ENCODE data around the gene BUB1. TPM values are rescaled to one million over a fixed set of nuclear protein-coding genes. Genes with fewer than 3 reads are reported as not detected.
"Not testable (repeated sequence)": the region's sequence is repeated elsewhere in the genome, so short reads cannot be mapped to it uniquely, and the experiment has no call there.

The BUB1 gene
- total RNA-seq, 4 donors from 2014 or later, result 4.0 to 9.1 (median 5.2) TPM

- H3K27ac ChIP-seq, result no peak overlapping the region
- no peak overlapping the region for H3K4me3 ChIP-seq
- H3K4me1 ChIP-seq, result no peaks in the 10 kb centered on the region
- H3K27me3 ChIP-seq, result no peaks in the 10 kb centered on the region
- no peak for TF ChIP-seq POLR2A (IDR thresholded peaks at IDR 0.05)
- no peak for TF ChIP-seq CTCF (IDR thresholded peaks at IDR 0.05)
- DNase-seq, result no peak
- no peaks in the 10 kb centered on the region for H3K36me3 ChIP-seq
- no peaks in the 10 kb centered on the region for H3K9me3 ChIP-seq
These were observed 40.8 kb downstream of the BUB1 start for GRCh38 chr2:110637093-110637492.

- not testable (repeated sequence) for H3K36me3 ChIP-seq, H3K4me1 ChIP-seq, H3K4me3 ChIP-seq, H3K27me3 ChIP-seq, H3K9me3 ChIP-seq, DNase-seq, H3K27ac ChIP-seq
These were observed 41.8 kb downstream of the BUB1 start for GRCh38 chr2:110635949-110636628.

- not testable (repeated sequence) for H3K9me3 ChIP-seq, DNase-seq, H3K27me3 ChIP-seq, H3K27ac ChIP-seq, H3K4me1 ChIP-seq, H3K4me3 ChIP-seq, H3K36me3 ChIP-seq
These were observed 50.5 kb downstream of the BUB1 start for GRCh38 chr2:110627348-110627747.

DNA sequence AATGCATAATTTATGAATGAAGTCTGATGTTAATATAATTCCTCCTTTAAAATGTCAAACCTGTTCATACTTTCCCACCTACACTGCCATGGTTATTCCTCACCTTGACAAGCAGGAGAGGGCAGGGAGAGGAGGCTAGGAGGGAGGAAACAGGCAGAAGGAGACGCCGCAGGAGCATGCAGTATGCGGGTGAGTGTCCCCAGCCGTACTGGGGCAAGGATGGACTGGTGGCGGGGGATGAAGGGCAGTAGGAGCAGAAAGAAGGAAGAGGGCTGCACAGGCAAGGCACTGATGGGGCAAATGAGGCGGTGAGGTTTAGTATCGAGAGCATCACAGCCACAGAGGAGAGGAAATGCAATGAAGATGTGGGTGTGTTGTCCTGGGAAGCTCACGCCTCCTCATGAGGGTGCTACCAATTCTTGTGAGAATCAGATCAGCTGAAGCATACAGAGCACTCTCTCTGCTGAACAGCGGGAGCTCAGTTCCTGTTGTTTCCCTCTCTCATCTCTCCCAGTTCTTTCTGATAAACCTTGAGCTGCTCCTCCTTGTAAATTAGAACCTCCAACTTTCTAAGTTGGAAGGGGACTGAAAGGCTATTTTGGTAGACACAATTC, 58.4 kb downstream of the BUB1 start:
- not testable (repeated sequence) for H3K9me3 ChIP-seq, H3K27ac ChIP-seq, H3K4me3 ChIP-seq, H3K36me3 ChIP-seq, H3K27me3 ChIP-seq, DNase-seq, H3K4me1 ChIP-seq

GRCh38 chr2:110613927-110614326, 63.9 kb downstream of the BUB1 start:
- H3K27ac ChIP-seq, H3K27me3 ChIP-seq, H3K4me3 ChIP-seq, H3K36me3 ChIP-seq, H3K4me1 ChIP-seq, DNase-seq, H3K9me3 ChIP-seq: not testable (repeated sequence)

GRCh38 chr2:110610613-110611250, 67.1 kb downstream of the BUB1 start:
- not testable (repeated sequence) for H3K9me3 ChIP-seq, H3K27me3 ChIP-seq, H3K27ac ChIP-seq, DNase-seq, H3K4me1 ChIP-seq, H3K36me3 ChIP-seq
- H3K4me3 ChIP-seq, result peak overlapping the region in 2 of 4 donors; percentile 27 to 39

- not testable (repeated sequence) for H3K27ac ChIP-seq, H3K9me3 ChIP-seq, H3K4me1 ChIP-seq, DNase-seq, H3K36me3 ChIP-seq, H3K27me3 ChIP-seq
- H3K4me3 ChIP-seq, result peak overlapping the region in 1 of 4 donors; percentile 39
These were observed 67.8 kb downstream of the BUB1 start for GRCh38 chr2:110609843-110610612.

DNA sequence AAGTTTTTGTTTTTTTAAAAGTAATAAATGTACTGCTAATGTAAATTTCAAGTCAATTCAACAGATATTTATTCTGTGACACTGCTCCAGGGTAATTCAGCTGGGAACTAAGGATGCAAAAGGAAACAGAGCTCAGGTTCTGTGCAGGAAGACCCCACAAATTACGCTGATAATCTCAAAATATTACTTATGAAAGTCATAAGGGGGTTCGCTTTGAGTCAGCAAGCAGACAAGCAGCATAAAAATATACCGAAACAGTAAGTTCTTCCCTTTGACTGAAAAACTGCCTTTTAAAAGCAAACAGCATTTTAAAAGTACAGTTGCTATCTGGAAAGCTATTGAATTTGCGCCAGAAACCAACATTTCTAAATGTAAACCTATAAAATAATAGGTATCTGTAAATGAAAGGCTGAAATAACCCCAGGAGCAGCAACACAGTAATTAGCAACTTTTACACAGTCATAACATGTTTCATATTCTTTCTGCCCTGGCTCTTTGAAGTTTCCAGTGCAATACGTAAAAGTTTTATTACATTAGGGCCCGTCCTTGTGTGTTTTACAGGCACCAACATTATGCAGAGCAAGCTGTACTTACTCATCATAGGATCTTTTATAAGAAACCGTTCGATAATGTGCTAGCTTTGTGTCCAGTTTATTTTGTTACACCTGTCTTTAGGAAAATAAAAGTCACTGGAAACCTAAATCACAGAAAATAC, 68.9 kb downstream of the BUB1 start:
- not testable (repeated sequence) for H3K9me3 ChIP-seq, H3K27ac ChIP-seq, H3K36me3 ChIP-seq, DNase-seq, H3K4me3 ChIP-seq, H3K27me3 ChIP-seq, H3K4me1 ChIP-seq

- H3K36me3 ChIP-seq, H3K4me3 ChIP-seq, H3K4me1 ChIP-seq, H3K27ac ChIP-seq, H3K27me3 ChIP-seq, H3K9me3 ChIP-seq: not testable (repeated sequence)
- peak in 1 of 3 donors; percentile 37 for DNase-seq
These were observed 72.8 kb downstream of the BUB1 start for GRCh38 chr2:110605057-110605456.

DNA sequence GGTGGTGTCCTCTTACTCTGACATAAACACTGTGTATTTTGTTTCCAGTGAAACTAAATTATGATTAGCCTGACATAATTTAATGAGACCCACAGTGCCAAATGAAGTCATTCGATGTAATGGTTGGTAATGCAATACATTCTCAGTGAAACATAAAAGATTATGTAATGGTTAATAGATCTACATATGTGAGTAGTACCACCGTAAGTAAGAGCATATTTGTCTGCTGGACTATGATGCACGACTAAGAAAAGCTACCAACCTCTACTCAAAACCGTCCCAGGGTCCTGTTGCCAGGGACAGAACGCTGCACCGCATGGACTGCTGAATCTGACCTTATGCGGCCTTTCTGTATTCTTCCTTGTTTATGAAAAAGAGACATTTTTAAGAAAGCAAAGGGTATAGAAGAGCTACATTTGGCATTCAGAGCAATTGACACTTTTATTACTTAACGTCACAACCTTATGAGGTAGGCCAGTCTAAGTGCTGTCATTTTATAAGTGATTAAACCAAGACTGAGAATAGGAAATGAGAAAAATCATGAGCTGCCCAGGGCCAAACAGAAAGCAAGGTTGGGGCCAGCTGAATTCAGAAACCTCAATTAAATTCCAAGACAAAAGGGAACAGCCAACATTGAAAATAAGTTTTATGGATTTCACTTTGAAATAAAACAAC, 73.8 kb downstream of the BUB1 start:
- DNase-seq, H3K36me3 ChIP-seq, H3K27ac ChIP-seq, H3K4me3 ChIP-seq, H3K4me1 ChIP-seq, H3K27me3 ChIP-seq, H3K9me3 ChIP-seq: not testable (repeated sequence)

GRCh38 chr2:110602139-110602538, 75.7 kb downstream of the BUB1 start:
- not testable (repeated sequence) for H3K9me3 ChIP-seq, DNase-seq, H3K4me3 ChIP-seq, H3K4me1 ChIP-seq, H3K27me3 ChIP-seq, H3K27ac ChIP-seq, H3K36me3 ChIP-seq

DNA sequence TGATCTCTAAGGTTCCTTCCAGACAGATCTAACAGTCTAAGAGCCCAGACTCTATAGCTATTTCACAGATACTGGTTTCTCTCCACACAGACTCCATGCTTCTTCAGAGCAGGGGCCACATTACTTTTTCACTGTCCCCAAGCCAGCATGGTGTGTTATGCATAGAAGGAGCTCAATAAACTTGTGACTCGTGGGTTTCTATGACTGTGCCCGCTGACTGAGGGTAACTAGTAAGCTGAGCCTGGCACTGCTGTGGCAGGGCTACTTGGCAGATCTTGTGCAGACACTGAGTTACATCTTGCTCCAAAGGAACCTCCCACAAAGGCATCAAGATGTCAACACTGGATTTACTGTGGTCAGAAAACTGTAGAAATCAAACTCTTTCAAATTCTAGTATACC, 85.9 kb downstream of the BUB1 start:
- not testable (repeated sequence) for H3K27me3 ChIP-seq, H3K4me1 ChIP-seq, H3K9me3 ChIP-seq, H3K4me3 ChIP-seq, H3K36me3 ChIP-seq, H3K27ac ChIP-seq, DNase-seq
